ENCODE measurements around the gene PREP.

The PREP gene

GRCh38 chr6:105398859-105399258 lies 4.0 kb downstream of the PREP start:
- FAIRE-seq (no peak), DNase-seq (ENCODE audit: insufficient read length, low spot score) (no peak)

- DNase-seq (ENCODE audit: insufficient read length, low spot score), result no peak
- FAIRE-seq, result no peak
These were observed 4.9 kb downstream of the PREP start for GRCh38 chr6:105397987-105398386.

GRCh38 chr6:105391705-105392104 lies 11.2 kb downstream of the PREP start:
- no peak for FAIRE-seq
- DNase-seq (ENCODE audit: insufficient read length, low spot score), result no peak

- FAIRE-seq (no peak), DNase-seq (ENCODE audit: insufficient read length, low spot score) (no peak)
These were observed 13.3 kb downstream of the PREP start for GRCh38 chr6:105389543-105389942.

- DNase-seq (ENCODE audit: insufficient read length, low spot score) (no peak), FAIRE-seq (no peak)
These were observed 14.5 kb downstream of the PREP start for GRCh38 chr6:105388392-105388791.

GRCh38 chr6:105384004-105384403 lies 18.9 kb downstream of the PREP start:
- DNase-seq (ENCODE audit: insufficient read length, low spot score) (no peak), FAIRE-seq (no peak)

- FAIRE-seq, result no peak
- DNase-seq (ENCODE audit: insufficient read length, low spot score), result no peak
These were observed 19.9 kb downstream of the PREP start for GRCh38 chr6:105382958-105383357.

GRCh38 chr6:105382496-105382895 lies 20.4 kb downstream of the PREP start:
- FAIRE-seq (no peak), DNase-seq (ENCODE audit: insufficient read length, low spot score) (no peak)

- no peak for DNase-seq (ENCODE audit: insufficient read length, low spot score)
- no peak for FAIRE-seq
These were observed 22.2 kb downstream of the PREP start for GRCh38 chr6:105380634-105381033.

GRCh38 chr6:105375797-105376196 lies 27.1 kb downstream of the PREP start:
- FAIRE-seq, result no peak
- no peak for DNase-seq (ENCODE audit: insufficient read length, low spot score)

- DNase-seq (ENCODE audit: insufficient read length, low spot score) (peak; percentile 46), FAIRE-seq (no peak)
These were observed 28.9 kb downstream of the PREP start for GRCh38 chr6:105374010-105374420.

- DNase-seq (ENCODE audit: insufficient read length, low spot score) (no peak), FAIRE-seq (no peak)
These were observed 29.4 kb downstream of the PREP start for GRCh38 chr6:105373481-105373880.

- FAIRE-seq, result no peak
- no peak for DNase-seq (ENCODE audit: insufficient read length, low spot score)
These were observed 30.1 kb downstream of the PREP start for GRCh38 chr6:105372849-105373182.

- DNase-seq (ENCODE audit: insufficient read length, low spot score), result no peak
- FAIRE-seq, result no peak
These were observed 30.6 kb downstream of the PREP start for GRCh38 chr6:105372142-105372848.

GRCh38 chr6:105370351-105370750 lies 32.5 kb downstream of the PREP start:
- FAIRE-seq, result no peak

GRCh38 chr6:105369145-105369544 lies 33.7 kb downstream of the PREP start:
- FAIRE-seq, result no peak
- no peak for DNase-seq (ENCODE audit: insufficient read length, low spot score)

More at GRCh38 chr6:105370351-105370750, 32.5 kb downstream of the PREP start:
- no peak for DNase-seq (ENCODE audit: insufficient read length, low spot score)

- DNase-seq (ENCODE audit: insufficient read length, low spot score), result no peak
- FAIRE-seq, result no peak
These were observed 38.6 kb downstream of the PREP start for GRCh38 chr6:105364243-105364642.

GRCh38 chr6:105363100-105363754 lies 39.7 kb downstream of the PREP start:
- FAIRE-seq, result no peak
- peak; percentile 20 for DNase-seq (ENCODE audit: insufficient read length, low spot score)

- FAIRE-seq, result no peak
These were observed 43.2 kb downstream of the PREP start for GRCh38 chr6:105359419-105360370.

GRCh38 chr6:105357165-105357564 lies 45.7 kb downstream of the PREP start:
- FAIRE-seq, result no peak
- DNase-seq (ENCODE audit: insufficient read length, low spot score), result no peak

More at GRCh38 chr6:105359419-105360370, 43.2 kb downstream of the PREP start:
- peak; percentile 59 for DNase-seq (ENCODE audit: insufficient read length, low spot score)

GRCh38 chr6:105352037-105352617 lies 50.8 kb downstream of the PREP start:
- DNase-seq (ENCODE audit: insufficient read length, low spot score), result no peak
- no peak for FAIRE-seq

All from HTR-8/SVneo (cell line).